Activated CD8-positive, alpha-beta T cell treated with anti-CD3 and anti-CD28 coated beads, Interleukin-2, amount 10 ng/mL, durations not matched to agents 7 days and 5 days (primary cell): Measurements from ENCODE around the gene PIGR. TPM values are rescaled to one million over a fixed set of nuclear protein-coding genes. Genes with fewer than 3 reads are reported as not detected.

Source experiments
- ATAC-seq: fragments of 150-1000 bp; cut with Tn5 transposase; one replicate; pipeline ENCODE4 v1.10.0; 2021; ENCODE audit warnings: moderate library complexity
- CTCF ChIA-PET: fragments of 350-600 bp; sonication (Branson Sonifier 250); formaldehyde crosslinking; loops from one replicate; lab custom pipeline; 2021; ENCODE audit warnings: antibody characterized with exemption; lab: Charles Lee
- POLR2A ChIA-PET: fragments of 350-600 bp; sonication (Branson Sonifier 250); formaldehyde crosslinking; loops from one replicate; lab custom pipeline; 2021; ENCODE audit warnings: antibody characterized with exemption; lab: Charles Lee
- DNase-seq: peaks from one replicate; pipeline ENCODE4 v3.0.0-alpha.2; 2020
- H3K27ac Mint-ChIP-seq: one replicate; pipeline ENCODE4 v1.8.0; 2021; ENCODE audit warnings: mild to moderate bottlenecking, mixed read lengths
- H3K27me3 Mint-ChIP-seq: one replicate; pipeline ENCODE4 v1.8.0; 2021; ENCODE audit warnings: low read depth, mixed read lengths
- H3K36me3 Mint-ChIP-seq: one replicate; pipeline ENCODE4 v1.8.0; 2021; ENCODE audit warnings: low read depth, mixed read lengths
- H3K4me1 Mint-ChIP-seq: one replicate; pipeline ENCODE4 v1.8.0; 2021; ENCODE audit warnings: low read depth, mixed read lengths
- H3K4me3 Mint-ChIP-seq: one replicate; pipeline ENCODE4 v1.8.0; 2021; ENCODE audit warnings: mild to moderate bottlenecking, mixed read lengths
- H3K9me3 Mint-ChIP-seq: one replicate; pipeline ENCODE4 v1.8.0; 2022; ENCODE audit warnings: mixed read lengths; ENCODE audit not compliant: insufficient read depth
- total RNA-seq, 2 experiments: library from RNA; stranded (reverse); gene quantifications; one replicate each; pipeline ENCODE4 v1.2.3, GENCODE V29; 2021

The PIGR gene
- total RNA-seq, 2 experiments from 2014 or later: not detected

DNA sequence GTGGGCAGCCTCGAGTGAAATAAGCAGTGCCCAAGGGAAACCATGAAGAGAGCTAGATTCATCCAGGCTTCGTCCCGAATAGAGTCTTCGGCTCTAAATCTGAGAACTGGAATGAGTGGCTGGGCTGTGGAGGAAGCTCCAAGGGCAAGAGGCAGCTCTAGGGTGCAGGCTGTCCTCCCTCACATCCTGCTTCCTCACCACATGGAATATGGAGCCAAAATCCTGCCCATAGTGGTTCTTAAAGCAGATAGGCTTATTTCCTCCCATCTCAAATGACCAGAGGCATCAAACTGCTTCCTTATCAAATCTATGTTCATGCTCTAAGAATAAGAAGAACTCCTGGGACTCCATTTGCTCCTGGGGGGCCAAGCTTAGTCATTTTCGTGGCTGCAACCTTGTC is 46.5 kb downstream of the PIGR start:
- ATAC-seq (no peak), DNase-seq (peak; percentile 17)
- no peaks in the 10 kb centered on the region for H3K27me3 Mint-ChIP-seq
- peaks cover 9% of the 10 kb centered on the region for H3K4me1 Mint-ChIP-seq
- no peak overlapping the region for H3K4me3 Mint-ChIP-seq
- CTCF ChIA-PET: interaction anchor here (0.9 to 3.6 kb wide), 2 partner anchors 9 to 13 kb away, joined by 3 to 17 read pairs; no protein-coding TSS in a partner anchor
- no peak overlapping the region for H3K27ac Mint-ChIP-seq
- H3K36me3 Mint-ChIP-seq: peaks cover 20% of the 10 kb centered on the region
- POLR2A ChIA-PET: interaction anchor here (0.8 kb wide), 1 partner anchor 90 kb away, joined by 4 read pairs; no protein-coding TSS in a partner anchor
- H3K9me3 Mint-ChIP-seq: no peaks in the 10 kb centered on the region

DNA sequence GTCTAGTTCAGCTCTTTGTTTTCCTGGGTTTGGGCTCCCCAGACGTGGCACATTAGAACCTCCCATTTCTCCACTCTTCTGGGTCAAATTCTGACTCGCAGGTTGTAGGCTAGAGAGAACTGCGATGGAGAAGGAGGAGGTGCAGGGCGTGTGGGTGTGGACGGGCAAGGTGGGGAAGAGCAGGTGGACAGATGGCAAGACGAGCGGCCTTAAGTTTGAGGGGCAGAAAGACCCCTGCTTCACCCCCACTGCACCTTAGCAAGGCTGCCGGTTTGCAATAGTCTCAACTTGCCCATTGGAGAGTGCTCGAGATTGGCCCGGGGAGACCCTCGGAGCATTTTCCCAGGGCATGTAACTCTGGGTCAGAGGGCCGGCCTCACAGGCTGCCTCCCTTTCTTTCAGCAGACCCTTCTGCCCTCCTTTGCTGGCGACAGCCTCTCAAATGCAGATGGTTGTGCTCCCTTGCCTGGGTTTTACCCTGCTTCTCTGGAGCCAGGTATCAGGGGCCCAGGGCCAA is 47.3 kb downstream of the PIGR start:
- Mint-ChIP-seq H3K9me3 (no peaks in the 10 kb centered on the region), H3K4me1 (peaks cover 5% of the 10 kb centered on the region), H3K36me3 (peaks cover 12% of the 10 kb centered on the region), H3K4me3 (no peak overlapping the region), H3K27ac (no peak overlapping the region), H3K27me3 (peaks cover 2% of the 10 kb centered on the region)
- POLR2A ChIA-PET: interaction anchor here (0.8 kb wide), 1 partner anchor 89 kb away, joined by 4 read pairs; no protein-coding TSS in a partner anchor
- ATAC-seq: no peak
- CTCF ChIA-PET: interaction anchor here (1.6 to 3.6 kb wide), 2 partner anchors 13 kb away, joined by 10 to 17 read pairs; no protein-coding TSS in a partner anchor
- DNase-seq: no peak

DNA sequence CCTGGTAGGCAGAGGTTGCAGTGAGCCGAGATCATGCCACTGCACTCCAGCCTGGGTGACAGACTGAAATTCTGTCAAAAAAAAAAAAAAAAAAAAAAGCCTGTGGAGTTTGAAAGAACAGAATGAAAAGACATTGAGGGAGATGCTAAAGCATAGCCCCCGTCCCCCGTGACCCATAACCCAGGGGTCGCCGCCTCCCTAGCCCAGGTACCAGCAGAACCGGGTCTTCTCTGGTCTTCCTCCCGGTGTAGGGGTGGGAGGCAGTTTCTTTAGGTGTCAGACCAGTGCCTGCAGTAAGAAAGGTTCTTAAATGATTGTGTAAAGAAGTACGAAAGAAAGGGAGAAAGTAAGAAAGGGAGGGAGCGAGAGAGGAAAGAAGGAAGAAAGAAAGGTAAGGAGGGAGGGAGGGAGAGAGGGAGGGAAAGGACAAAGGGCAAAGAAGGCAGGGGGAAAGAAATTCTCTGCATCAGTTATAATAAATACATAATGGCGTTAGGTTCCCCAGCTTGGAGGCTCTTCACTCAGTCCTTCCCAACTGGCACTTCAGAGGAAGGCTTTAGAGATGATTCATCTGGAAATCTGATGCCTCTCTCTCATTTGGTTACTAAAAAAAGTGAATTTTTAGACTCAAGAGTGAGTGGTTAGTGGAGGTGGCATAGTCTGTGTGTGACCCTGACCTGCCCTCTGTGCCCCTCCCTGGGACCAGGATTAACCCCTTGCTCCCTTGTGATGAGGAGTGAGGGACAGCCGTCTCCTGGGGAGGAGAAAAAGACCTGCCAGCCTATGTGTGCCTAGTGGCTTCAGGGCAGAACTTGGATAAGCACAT is 48.0 kb downstream of the PIGR start:
- DNase-seq: peak; percentile 17
- Mint-ChIP-seq H3K4me3 (no peak overlapping the region), H3K9me3 (no peaks in the 10 kb centered on the region), H3K27me3 (peaks cover 2% of the 10 kb centered on the region), H3K27ac (no peak overlapping the region), H3K36me3 (peaks cover 5% of the 10 kb centered on the region), H3K4me1 (peaks cover 5% of the 10 kb centered on the region)
- ChIA-PET POLR2A (no interaction called here), CTCF (interaction anchor here (1.6 to 2.3 kb wide), 3 partner anchors 14 to 89 kb away, joined by 9 to 11 read pairs (median 10); partner anchors contain the start of gene IL20)
- no peak for ATAC-seq

DNA sequence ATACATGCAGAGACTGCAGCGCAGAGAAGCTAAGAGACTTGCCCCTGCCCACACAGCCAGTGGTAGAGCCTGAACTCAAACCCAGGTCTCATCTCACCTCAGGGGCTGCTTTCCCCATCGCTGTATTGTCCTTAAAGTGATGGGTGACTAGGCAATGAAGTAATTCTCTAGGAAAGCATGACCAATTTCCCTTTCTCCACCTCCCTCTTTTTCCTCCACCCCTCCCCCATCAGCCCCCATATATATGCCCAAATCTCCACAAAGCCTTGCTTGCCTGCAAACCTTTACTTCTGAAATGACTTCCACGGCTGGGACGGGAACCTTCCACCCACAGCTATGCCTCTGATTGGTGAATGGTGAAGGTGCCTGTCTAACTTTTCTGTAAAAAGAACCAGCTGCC is 49.1 kb downstream of the PIGR start, which contains the start of gene IL24:
TSS of gene IL24 (plus strand) at position 269 of the 400 bp plus-strand sequence. CDS start 390 bp downstream, outside the sequence.
- ChIA-PET CTCF (interaction anchor here (0.9 to 2.3 kb wide), 10 partner anchors 9 to 262 kb away, joined by 3 to 11 read pairs (median 6); partner anchors contain the start of genes DYRK3 and IL20), POLR2A (no interaction called here)
- H3K27ac Mint-ChIP-seq: no peak within 1 kb of the TSS
- H3K4me1 Mint-ChIP-seq: peaks cover 5% of the 10 kb centered on the region
- H3K27me3 Mint-ChIP-seq: peaks cover 2% of the 10 kb centered on the region
- DNase-seq (no peak), ATAC-seq (no peak)
- H3K9me3 Mint-ChIP-seq: no peaks in the 10 kb centered on the region
- no peak within 1 kb of the TSS for H3K4me3 Mint-ChIP-seq
- no peaks in the 10 kb centered on the region for H3K36me3 Mint-ChIP-seq

DNA sequence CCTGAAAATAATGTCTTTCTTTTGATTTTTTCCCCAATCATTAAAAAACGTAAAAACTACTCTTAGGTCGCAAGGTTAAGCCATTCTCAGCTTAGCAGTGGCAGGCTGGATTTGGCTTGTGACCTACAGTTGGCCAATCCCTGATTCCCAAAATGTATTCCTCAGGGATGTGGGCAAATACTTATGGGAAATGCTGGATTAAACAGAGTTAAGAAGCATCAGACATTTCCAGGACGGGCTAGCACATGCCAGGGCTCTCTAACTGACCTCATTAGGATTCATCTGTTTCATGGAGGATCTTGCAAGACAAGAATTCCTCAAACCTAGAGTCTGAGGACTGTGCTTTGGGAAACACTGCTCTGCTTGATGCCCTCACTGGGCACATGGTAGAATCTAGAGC is 50.0 kb downstream of the PIGR start:
- DNase-seq (peak; percentile 8), ATAC-seq (no peak)
- Mint-ChIP-seq H3K27ac (no peak overlapping the region), H3K36me3 (no peaks in the 10 kb centered on the region), H3K9me3 (no peaks in the 10 kb centered on the region), H3K27me3 (peaks cover 2% of the 10 kb centered on the region), H3K4me1 (peaks cover 6% of the 10 kb centered on the region), H3K4me3 (no peak overlapping the region)
- ChIA-PET CTCF (interaction anchor here (0.9 to 2.3 kb wide), 10 partner anchors 10 to 261 kb away, joined by 3 to 11 read pairs (median 4); partner anchors contain the start of genes DYRK3 and IL20), POLR2A (no interaction called here)

DNA sequence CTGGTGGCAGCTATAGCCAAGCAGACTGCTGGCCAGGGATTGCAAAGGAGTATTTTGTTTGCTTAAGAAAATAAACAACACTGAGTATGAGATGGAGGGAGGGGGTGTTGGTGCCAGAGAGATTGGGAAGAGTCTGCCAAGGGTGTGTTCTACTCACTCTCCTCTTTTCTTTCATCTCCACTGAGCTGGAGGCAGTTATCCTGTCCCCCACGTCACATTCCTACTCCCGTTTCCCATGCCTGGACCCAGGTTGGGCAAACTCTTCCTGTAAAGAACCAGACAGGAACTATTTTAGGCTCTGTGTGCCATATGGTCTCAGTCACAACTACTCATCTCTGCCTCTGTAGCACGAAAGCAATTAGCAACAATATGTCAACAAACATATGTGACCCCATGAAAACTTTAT is 50.4 kb downstream of the PIGR start:
- Mint-ChIP-seq H3K4me3 (no peak overlapping the region), H3K9me3 (no peaks in the 10 kb centered on the region), H3K27ac (no peak overlapping the region), H3K4me1 (peaks cover 10% of the 10 kb centered on the region), H3K27me3 (peaks cover 2% of the 10 kb centered on the region), H3K36me3 (no peaks in the 10 kb centered on the region)
- ATAC-seq: no peak
- CTCF ChIA-PET: interaction anchor here (0.6 to 2.3 kb wide), 13 partner anchors 10 to 156 kb away, joined by 3 to 11 read pairs (median 4); partner anchors contain the start of gene IL20
- POLR2A ChIA-PET: no interaction called here
- DNase-seq: peak; percentile 9

DNA sequence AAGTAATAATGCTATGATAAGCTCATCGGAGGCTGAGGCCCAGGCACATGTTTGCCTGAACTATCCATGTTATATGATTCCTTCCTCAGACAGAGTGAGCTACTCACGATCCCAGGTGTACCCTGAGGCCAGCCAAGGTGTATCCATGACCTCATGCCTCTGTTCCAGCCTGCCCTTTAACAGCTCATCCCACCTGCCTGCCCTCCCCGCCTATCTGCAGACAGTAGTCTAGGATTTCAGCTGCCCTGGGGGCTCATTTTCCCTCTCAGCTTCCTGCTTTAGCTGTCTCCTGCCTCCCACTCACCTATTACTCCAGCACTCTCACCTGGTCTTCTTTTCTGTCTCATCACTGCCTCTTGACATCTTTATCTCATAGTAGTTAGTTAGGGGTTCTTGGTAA is 50.9 kb downstream of the PIGR start:
- CTCF ChIA-PET: interaction anchor here (0.6 to 2.2 kb wide), 11 partner anchors 11 to 87 kb away, joined by 3 to 9 read pairs (median 3); no protein-coding TSS in a partner anchor
- H3K4me1 Mint-ChIP-seq: peaks cover 15% of the 10 kb centered on the region
- ATAC-seq: no peak
- DNase-seq: no peak
- no peak overlapping the region for H3K27ac Mint-ChIP-seq
- no peaks in the 10 kb centered on the region for H3K9me3 Mint-ChIP-seq
- POLR2A ChIA-PET: no interaction called here
- H3K4me3 Mint-ChIP-seq: no peak overlapping the region
- H3K27me3 Mint-ChIP-seq: peaks cover 2% of the 10 kb centered on the region
- no peaks in the 10 kb centered on the region for H3K36me3 Mint-ChIP-seq

DNA sequence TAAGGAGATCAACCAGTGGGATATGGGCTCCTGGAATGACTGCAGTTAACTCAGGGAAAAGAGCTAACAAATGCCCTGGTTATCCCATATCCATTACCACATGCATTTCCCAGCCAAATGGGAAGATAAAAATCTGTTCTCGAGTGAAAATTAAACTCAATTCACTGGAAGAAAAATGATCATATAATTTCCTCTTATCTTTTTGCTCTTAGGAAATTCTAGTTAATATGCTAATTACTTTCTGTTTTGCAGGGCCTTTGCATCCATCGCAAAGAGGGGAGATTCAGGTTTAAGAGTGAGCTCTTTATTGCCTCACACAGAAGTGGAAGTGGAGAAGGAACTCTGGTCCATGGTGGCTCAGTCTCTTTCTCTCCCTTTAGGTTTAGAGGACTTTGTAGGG is 52.9 kb downstream of the PIGR start:
- no peak for ATAC-seq
- Mint-ChIP-seq H3K4me3 (no peak overlapping the region), H3K4me1 (peaks cover 27% of the 10 kb centered on the region), H3K9me3 (no peaks in the 10 kb centered on the region), H3K36me3 (no peaks in the 10 kb centered on the region), H3K27me3 (peaks cover 3% of the 10 kb centered on the region), H3K27ac (no peak overlapping the region)
- ChIA-PET CTCF (interaction anchor here (0.8 to 1.6 kb wide), 8 partner anchors 10 to 179 kb away, joined by 3 to 6 read pairs (median 3); partner anchors contain the start of gene IL20), POLR2A (no interaction called here)
- no peak for DNase-seq

DNA sequence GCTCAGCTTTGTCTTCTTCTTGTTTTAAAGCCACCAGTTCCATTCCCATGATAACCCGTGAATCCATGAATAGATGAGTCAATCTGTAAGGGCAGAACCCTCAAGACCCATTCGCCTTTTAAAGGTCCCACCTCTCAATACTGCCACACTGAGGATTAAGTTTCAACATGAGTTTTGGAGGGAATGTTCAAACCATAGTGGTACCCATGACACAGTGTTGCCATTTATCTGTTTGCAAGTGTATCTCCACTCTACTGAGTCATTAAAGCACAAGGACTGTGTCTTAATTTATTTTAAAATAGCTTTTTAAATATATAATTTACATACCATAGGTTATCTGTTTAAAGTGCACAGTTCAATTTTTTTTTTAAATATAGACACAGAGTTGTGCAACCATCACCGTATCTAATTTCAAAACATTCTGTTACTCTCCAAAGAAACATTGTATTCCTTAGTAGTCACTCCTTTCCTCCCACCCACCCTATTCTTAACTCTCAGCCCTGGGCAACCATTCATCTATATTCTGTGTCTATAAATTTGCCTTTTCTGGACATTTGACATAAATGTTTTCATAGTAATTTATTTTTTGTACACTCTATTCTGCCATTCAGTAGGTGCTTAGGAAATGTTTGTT is 53.8 kb downstream of the PIGR start:
- ChIA-PET POLR2A (no interaction called here), CTCF (interaction anchor here (0.8 to 1.6 kb wide), 7 partner anchors 9 to 178 kb away, joined by 3 to 6 read pairs (median 3); partner anchors contain the start of gene IL20)
- Mint-ChIP-seq H3K27ac (no peak overlapping the region), H3K4me1 (peaks cover 28% of the 10 kb centered on the region), H3K36me3 (no peaks in the 10 kb centered on the region), H3K4me3 (no peak overlapping the region), H3K27me3 (peaks cover 5% of the 10 kb centered on the region), H3K9me3 (no peaks in the 10 kb centered on the region)
- DNase-seq (no peak), ATAC-seq (no peak)

DNA sequence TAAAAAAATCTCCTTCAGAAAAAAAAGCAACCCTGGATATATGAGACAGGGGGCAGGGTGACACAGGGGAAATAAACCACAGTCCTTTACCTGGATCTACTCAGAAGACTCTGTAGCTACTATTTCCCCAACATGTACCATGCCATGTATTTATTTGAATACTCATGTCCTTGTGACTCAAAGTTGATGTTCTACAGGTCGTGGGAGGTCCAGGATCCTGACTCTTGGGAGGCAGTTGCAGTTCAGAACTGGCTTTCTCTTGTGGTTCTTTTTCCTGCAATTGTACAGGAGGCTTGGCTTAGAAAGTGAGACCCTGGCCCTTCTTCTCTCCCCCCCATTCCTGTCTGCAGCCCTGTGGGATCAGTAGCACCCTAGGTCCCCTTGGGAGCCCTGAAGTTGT is 54.9 kb downstream of the PIGR start:
- Mint-ChIP-seq H3K36me3 (no peaks in the 10 kb centered on the region), H3K27ac (no peak overlapping the region), H3K4me3 (no peak overlapping the region), H3K27me3 (peaks cover 12% of the 10 kb centered on the region), H3K4me1 (peaks cover 24% of the 10 kb centered on the region), H3K9me3 (no peaks in the 10 kb centered on the region)
- CTCF ChIA-PET: no interaction called here
- POLR2A ChIA-PET: no interaction called here
- ATAC-seq (no peak), DNase-seq (peak; percentile 10)
